ENCODE results near the gene PLEKHO1.

Gene PLEKHO1

GRCh38 chr1:150150133-150151021 is 661 bp downstream of the PLEKHO1 start (continued):
- TF ChIP-seq ATF2 (tag by site-specific recombination; IDR thresholded peaks at IDR 0.05; ENCODE audit: low read depth) = no peak

DNA sequence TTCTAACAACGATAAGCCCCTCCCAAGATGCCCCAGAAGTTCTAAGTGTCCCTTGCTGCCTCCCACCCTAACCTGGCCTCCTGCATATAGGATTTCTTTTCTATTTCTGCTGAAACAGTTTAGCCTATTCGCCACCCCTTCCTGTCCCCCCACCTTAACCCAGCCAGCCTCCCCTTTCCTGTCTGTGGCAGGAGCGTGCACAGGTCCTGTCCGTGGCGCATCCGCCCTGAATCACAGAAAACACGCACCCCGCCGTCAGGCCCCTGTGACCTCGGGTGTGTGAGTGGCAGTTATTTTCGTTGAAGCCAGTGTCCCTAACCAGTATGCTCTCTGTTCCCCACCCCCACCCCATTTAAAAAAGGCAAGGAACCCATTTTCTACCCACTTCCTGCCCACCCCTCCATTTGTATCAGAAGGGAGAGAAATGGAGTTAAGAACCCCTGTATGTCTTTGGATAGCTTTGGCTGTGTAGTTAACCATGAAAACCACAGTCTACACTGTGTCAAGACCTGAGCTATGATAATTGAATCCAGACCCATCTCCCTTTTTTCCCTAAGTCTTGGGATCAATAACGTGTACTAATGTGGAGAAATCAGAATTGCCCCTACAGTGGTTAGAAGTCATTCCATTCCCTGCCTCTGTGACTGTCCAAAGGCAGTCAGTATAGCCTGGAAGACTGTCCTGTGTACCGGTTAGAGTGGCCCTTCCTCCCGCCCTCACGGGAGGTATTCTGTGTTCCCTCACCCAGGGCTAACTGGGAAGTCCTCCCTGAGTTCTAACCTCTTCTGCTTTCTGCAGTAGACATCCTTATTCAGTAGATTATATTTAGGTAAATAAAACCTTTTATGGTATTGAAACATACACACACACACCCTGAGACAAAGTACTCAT is 1.8 kb downstream of the PLEKHO1 start:
- Histone ChIP-seq H3K27ac (ENCODE audit: extremely low read depth, low read depth, low read length) (no peak overlapping the region), H3K4me3 (ENCODE audit: low read depth, low read length) (peak overlapping the region; percentile 61), H3K4me1 (ENCODE audit: control insufficient read depth, insufficient read depth, low read length) (peaks cover 3% of the 10 kb centered on the region; the same call in 1 of the 2 replicates), H3K36me3 (ENCODE audit: control insufficient read depth in 2 of 2, insufficient read depth in 1 of 2, low read length in 2 of 2) (peaks cover 0 to 42% of the 10 kb centered on the region in 2 experiments; a peak in 2 of 3 replicates), H3K9me3 (ENCODE audit: control insufficient read depth, insufficient read depth, low read depth, low read length) (no peaks in the 10 kb centered on the region)
- ChIA-PET POLR2A (interaction anchor here (1.0 to 1.2 kb wide), 2 partner anchors 9 to 10 kb away, joined by 3 read pairs; no protein-coding TSS in a partner anchor), CTCF (interaction anchor here (0.5 to 3.3 kb wide), 4 partner anchors 7 to 341 kb away, joined by 3 to 18 read pairs (median 4); no protein-coding TSS in a partner anchor)
- TF ChIP-seq ZNF777 (tag by site-specific recombination; IDR thresholded peaks at IDR 0.05; ENCODE audit: borderline replicate concordance) = no peak
- no peak for TF ChIP-seq ZFP69B (tag by site-specific recombination; IDR thresholded peaks at IDR 0.05)
- no peak for TF ChIP-seq GLIS1 (tag by site-specific recombination; IDR thresholded peaks at IDR 0.05)
- no peak for TF ChIP-seq ZNF585B (tag by site-specific recombination; IDR thresholded peaks at IDR 0.05)
- no peak for TF ChIP-seq ZNF16 (tag by site-specific recombination; IDR thresholded peaks at IDR 0.05; ENCODE audit: low read depth)
- no peak for TF ChIP-seq ZNF112 (tag by site-specific recombination; IDR thresholded peaks at IDR 0.05)
- no peak for TF ChIP-seq ZBTB10 (tag by site-specific recombination; IDR thresholded peaks at IDR 0.05)
- TF ChIP-seq ATF2 (tag by site-specific recombination; IDR thresholded peaks at IDR 0.05; ENCODE audit: low read depth) = no peak
- TF ChIP-seq ZNF311 (tag by site-specific recombination; IDR thresholded peaks at IDR 0.05; ENCODE audit: borderline replicate concordance) = no peak
- TF ChIP-seq ZNF843 (tag by site-specific recombination; IDR thresholded peaks at IDR 0.05) = no peak
- no peak for TF ChIP-seq SCRT2 (tag by site-specific recombination; IDR thresholded peaks at IDR 0.05)
- TF ChIP-seq ZNF677 (tag by site-specific recombination; IDR thresholded peaks at IDR 0.05) = no peak
- TF ChIP-seq YY2 (tag by site-specific recombination; IDR thresholded peaks at IDR 0.05) = no peak
- TF ChIP-seq, protein P1, sequence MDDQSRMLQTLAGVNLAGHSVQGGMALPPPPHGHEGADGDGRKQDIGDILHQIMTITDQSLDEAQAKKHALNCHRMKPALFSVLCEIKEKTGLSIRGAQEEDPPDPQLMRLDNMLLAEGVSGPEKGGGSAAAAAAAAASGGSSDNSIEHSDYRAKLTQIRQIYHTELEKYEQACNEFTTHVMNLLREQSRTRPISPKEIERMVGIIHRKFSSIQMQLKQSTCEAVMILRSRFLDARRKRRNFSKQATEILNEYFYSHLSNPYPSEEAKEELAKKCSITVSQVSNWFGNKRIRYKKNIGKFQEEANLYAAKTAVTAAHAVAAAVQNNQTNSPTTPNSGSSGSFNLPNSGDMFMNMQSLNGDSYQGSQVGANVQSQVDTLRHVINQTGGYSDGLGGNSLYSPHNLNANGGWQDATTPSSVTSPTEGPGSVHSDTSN (CRISPR knock-in tag; IDR thresholded peaks at IDR 0.05) = no peak
- no peak for TF ChIP-seq ZNF626 (tag by site-specific recombination; IDR thresholded peaks at IDR 0.05)
- TF ChIP-seq, protein P2, sequence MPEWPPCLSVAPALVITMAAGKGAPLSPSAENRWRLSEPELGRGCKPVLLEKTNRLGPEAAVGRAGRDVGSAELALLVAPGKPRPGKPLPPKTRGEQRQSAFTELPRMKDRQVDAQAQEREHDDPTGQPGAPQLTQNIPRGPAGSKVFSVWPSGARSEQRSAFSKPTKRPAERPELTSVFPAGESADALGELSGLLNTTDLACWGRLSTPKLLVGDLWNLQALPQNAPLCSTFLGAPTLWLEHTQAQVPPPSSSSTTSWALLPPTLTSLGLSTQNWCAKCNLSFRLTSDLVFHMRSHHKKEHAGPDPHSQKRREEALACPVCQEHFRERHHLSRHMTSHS (tag by site-specific recombination; IDR thresholded peaks at IDR 0.05) = no peak
- TF ChIP-seq ZFP41 (tag by site-specific recombination; IDR thresholded peaks at IDR 0.05; ENCODE audit: borderline replicate concordance) = no peak
- no peak for TF ChIP-seq ZSCAN23 (tag by site-specific recombination; IDR thresholded peaks at IDR 0.05)
- TF ChIP-seq ZNF10 (tag by site-specific recombination; IDR thresholded peaks at IDR 0.05) = no peak

Data from HEK293 (cell line).